Measurements from ENCODE around the gene ZNF202.
"Not testable (repeated sequence)": the region's sequence is repeated elsewhere in the genome, so short reads cannot be mapped to it uniquely, and the experiment has no call there.

ZNF202 gene

DNA sequence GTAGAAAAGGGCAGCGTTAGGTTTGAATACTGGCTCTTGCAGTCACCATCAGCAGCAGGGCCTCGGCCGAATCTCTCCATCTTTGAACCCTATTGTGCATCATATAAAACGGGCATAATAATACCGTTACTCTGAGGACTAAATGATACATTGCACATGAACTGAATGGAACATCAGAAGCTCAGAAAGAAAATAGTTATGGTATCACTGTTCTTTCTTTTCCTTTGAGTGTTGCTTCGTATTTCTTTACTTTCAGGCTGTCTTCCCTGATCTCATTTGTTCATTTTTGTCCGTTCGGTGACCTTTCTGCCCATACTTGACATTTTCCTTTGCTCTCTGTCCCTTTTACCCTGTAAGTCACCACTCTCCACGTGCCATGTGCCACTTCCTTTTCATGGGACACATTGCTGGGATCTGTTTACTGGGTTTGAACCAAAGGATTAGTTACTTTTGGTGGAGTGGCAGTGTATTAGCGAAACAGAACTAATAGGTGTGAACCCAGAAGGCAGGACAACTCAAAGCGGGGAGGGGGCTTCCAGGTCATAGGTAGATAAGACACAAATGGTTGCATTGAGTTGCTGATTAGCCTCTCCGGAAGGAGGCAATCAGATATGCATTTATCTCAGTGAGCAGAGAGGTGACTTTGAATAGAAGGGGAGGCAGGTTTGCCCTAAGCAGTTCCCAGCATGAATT, 717 bp upstream of the ZNF202 start:
- no peak for DNase-seq (ENCODE audit: low read depth in 2 of 2)

DNA sequence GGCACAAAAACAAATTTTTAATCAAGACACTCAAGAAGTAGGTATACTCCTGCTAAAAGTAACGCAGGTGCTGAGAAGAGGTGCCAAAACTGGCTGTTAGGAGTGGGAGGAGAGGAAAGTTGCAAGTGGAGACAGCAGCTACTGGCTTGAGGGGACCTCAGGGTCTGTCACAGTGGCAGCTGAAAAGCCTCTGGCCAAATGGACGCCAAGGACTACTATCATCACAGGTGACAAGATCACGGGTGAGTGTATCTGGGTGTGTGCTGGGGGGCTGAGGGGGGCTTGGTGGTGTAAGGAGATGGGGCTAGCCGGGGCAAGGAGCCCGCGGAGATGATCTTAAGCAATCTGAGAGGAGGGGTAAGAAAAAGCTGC, 687 bp downstream of the ZNF202 start:
- DNase-seq (ENCODE audit: low read depth in 2 of 2) = peak in 1 of 2 donors; percentile 3

DNA sequence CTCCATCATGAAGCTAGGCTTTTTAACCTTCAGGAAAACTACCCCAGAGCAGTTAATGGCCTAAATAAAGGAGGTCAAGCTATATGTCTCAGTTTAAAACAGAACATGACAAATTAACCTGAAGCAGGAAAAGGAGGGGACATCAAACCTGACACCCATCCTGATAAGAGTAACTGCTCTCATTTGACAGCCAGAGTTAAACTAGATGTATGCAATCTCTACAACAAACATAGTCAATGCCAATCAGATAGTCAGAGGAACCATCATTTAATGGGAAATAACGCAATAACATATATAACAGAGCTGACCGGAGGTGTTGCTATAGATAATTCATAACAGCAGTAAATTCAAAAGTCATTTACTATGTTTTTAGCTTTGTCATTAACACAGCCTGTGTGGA, 3.1 kb downstream of the ZNF202 start:
- DNase-seq (ENCODE audit: low read depth in 2 of 2) = no peak

DNA sequence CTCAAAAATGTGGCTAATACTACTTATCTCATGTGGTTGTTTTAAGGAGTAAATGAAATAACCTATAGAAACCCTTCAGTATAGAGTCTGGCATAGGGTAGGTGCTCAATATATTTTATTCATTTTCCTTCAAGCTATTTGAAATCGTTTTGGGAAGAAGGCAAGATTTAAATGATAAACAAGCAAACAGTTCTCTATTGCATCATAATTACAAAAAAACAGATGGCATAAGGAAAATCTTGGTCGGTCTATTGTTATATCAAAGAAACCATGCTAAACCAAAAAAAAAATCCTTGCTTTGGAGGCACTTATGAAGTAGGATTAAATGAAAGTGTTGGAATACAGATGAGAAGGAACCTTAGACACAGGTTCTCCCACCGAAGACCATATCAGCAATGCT, 4.7 kb downstream of the ZNF202 start:
- no peak for DNase-seq (ENCODE audit: low read depth in 2 of 2)

DNA sequence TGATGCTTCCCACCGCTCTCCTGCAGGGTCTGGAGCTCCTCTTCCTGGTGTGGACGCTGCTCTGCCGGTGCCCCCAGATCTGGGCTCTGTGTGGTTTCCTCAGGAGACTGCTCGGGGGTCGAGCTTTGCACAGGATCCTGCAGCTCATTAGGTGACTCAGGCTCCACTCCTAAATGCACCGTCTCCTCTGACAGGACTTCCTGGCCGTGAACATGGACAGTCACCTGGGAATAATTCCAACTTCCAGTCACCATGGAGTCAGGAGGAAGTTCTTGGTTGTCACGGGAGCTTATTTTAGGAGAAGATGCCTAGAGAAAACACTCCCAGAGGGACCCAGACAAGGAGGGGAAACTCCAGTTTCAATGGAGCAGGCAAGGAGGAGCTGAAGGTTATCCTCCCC, 11.9 kb downstream of the ZNF202 start:
- no peak for DNase-seq (ENCODE audit: low read depth in 2 of 2)

DNA sequence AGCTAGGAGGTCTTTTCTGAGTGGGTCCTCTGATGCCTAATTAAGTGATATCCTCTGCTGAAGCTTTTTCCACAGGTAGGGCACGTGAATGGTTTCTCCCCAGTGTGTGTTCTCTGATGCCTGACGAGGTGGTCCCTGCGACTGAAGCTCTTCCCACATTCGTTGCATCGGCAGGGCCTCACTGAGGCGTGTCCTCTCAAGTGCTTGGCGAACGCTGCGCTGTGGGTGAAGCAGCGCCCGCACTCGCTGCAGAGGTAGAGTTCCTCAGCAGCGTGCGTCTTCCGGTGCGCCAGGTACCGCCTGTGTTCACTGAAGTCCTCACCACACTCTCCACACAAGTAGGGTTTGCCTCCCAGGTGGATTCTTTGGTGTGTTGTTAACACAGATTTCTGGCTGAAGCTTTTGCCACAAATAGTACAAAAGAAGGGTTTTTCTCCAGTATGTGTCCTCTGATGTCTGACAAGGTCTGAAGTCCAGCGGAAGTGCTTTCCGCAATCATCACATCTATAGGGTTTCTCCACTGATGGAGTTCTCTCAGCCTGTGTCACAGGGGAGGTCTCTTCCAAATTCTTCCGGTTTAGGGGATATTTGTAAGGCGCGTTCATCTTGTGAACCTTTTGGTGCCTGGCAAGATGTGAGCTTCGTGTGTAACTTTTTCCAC, 15.3 kb downstream of the ZNF202 start:
- no peak for DNase-seq (ENCODE audit: low read depth in 2 of 2)

DNA sequence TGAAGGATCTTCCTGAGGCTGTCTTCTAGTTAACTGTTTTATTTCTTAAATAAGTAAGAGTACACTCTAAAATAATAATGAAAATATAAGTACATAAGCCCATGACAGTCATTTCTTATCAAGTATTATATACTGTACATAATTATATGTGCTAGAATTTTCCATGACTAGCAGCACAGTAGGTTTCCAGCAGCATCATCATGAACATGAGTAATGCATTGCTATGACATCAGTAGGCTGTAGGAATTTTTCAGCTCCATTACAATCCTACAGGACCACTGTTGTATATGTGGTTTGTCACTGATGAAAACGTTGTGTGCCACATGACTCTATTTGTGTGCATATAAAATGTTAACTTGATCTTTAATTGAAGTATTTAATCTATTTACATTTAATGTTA, 22.0 kb downstream of the ZNF202 start:
- no peak for DNase-seq (ENCODE audit: low read depth in 2 of 2)

DNA sequence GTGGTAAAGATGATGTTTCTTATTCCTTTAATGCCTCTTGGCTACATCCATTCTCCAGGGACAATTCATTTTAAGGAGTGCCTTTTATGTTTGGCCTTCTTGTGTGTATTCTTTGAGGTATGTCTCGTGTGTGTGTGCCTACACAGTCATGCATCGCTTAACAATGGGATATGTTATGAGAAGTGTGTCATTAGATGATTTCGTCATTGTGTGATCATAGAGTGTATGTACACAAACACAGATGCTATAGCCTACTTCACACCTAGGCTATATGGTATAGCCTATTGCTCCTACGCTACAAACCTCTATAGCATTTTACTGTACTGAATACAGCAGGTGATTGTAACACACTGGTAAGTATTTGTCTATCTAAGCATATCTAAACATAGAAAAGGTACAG, 23.0 kb downstream of the ZNF202 start:
- no peak for DNase-seq (ENCODE audit: low read depth in 2 of 2)

DNA sequence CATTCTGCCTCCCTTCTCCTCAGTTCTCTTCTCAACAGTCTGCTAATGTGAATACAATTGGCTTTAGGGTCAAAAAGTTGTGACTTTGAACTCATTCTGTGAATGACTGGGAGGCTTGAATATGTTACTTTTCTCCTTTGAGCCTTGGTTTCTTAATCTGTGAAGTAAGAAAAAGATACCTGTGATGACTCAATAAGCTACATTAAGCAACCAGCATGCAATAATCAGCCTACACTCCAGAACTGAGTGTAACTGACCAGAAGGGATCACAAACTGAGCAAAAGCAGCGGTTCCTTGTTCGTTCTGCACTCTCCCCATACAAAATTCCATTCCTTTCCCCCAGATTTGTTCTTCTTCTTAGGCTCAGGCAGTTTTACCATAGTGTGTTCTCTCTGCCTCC, 23.4 kb downstream of the ZNF202 start:
- no peak for DNase-seq (ENCODE audit: low read depth in 2 of 2)

DNA sequence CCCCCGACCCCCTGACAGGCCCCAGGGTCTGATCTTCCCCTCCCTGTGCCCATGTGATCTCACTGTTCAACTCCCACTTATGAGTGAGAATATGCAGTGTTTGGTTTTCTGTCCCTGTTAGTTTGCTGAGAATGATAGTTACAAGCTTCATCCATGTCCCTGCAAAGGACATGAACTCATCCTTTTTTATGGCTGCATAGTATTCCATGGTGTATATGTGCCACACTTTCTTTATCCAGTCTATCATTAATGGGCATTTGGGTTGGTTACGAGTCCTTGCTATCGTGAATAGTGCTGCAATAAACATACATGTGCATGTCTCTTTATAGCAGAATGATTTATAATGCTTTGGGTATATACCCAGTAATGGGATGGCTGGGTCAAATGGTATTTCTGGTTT, 28.8 kb downstream of the ZNF202 start:
- DNase-seq (ENCODE audit: low read depth in 2 of 2) = not testable (repeated sequence)

DNA sequence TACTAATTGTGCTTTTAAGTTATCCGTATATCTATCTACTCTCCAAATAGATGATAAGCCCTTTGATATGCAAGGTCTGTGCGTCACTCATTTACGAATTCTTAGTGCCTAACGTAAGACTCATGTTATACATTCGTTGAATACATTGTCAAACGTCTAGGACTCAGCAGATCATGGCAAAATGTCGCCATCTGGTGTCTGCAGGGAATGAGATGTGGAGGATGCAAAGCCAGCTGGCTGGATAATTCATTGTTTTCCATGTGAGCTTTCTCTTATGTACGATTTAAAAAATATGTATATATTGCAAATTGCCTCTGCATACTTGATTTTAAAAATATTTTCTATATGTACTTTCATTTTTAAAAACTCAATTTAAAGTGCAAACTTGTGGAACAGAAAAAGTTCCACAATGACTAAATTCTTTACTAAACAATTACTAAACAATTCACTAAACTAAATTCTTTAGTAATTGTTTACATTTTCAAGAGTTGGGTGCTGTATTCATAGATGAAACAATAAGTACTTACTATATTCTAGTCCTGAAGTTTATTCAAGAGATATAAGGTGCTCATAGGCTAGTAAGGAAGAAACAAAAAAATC, 33.8 kb downstream of the ZNF202 start:
- peak; percentile 27 to 35 for DNase-seq (ENCODE audit: low read depth in 2 of 2)

DNA sequence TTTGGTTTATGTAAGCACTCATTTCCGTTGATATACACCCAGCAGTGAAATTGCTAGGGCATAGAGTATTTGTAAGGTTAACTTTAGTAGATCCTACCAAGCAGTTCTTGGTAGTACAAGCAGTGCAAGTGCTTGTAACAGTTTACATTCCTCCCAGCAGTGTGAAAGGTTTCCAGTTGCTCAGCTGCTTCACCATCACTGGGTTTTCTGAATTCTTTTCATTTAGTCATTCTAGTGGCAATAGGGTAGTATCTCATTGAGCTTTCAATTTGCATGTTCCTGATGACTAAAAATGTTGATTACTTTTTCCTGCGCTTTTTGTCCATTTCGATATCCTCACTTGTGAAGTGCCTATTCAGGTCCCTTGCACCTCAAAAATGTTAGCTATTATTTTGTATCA, 34.3 kb downstream of the ZNF202 start:
- no peak for DNase-seq (ENCODE audit: low read depth in 2 of 2)

DNA sequence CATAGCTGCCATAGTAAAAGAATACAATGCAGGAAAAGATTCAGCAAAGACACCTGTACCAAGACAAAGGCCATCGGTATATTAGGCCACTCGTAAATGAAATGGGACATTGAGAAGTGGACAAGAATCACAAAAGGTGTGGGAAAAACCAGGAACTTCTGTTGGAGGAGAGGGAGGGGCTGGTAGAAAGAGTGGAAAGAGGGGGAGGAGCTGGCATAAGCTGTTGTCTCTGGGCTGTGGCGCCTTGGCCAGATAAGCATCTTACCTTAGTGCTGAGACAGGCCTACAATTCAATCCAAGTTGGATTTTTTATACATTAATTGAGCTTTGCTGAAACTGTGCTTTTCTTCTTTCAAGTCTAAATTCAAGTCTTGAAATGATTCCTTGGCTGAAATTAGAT, 37.1 kb downstream of the ZNF202 start:
- DNase-seq (ENCODE audit: low read depth in 2 of 2) = no peak

DNA sequence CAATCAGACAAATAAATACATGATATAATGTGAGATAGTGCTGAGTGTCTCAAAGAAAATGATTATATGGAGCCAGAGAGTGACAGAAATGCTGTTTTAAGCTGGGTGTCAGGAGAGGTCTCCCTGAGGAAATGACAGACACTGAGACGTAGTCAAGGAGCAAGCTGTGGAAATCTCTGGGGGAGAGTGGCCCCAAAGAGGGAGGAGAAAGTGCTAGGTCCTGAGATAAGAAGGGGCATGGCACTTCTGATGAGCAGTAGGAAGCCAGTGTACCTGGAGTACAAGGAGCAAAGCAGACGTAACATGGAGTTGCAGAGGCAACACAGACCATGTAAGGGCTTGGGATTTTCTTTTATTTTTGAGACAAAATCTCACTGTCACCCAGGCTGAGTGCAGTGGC, 38.8 kb downstream of the ZNF202 start:
- DNase-seq (ENCODE audit: low read depth in 2 of 2) = no peak

DNA sequence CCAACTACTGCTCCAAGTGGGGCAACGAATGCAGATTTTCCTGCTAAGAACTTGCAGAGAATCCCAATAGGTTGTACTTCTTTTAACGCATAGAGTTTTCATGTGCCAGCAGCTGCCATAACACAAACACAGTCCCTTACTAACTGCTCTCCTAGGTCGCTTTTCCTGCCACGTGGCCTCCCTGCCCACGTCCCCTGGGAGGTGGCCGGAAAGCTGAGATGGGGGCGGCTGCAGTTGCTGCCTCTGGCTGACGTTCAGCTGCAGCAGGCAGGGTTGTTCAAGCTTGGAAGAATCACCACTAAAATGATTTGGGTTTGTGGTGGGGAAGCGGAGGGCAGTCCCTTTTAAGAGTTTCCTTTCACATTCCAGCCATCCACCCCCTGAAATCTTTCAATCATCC, 39.3 kb downstream of the ZNF202 start:
- DNase-seq (ENCODE audit: low read depth in 2 of 2) = no peak

DNA sequence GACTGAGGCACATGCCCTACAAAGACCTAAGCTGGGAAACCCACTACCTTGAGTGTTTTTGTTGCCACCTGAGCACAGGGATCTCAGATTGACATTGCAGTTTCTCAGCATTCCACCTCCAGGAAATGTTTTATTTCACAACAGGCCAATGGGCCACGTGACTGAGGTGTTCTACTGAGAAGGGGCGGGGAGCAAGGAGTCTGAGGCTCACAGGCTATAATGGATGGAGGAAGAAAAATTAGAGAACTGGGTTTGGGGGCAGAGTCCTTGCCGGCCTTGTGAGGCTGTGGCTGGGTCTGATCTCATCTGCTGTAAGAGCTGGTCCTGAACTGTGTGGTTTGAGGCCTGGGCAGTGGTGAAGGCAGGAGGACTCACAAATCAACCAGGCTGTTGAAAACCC, 40.7 kb downstream of the ZNF202 start:
- DNase-seq (ENCODE audit: low read depth in 2 of 2) = no peak

DNA sequence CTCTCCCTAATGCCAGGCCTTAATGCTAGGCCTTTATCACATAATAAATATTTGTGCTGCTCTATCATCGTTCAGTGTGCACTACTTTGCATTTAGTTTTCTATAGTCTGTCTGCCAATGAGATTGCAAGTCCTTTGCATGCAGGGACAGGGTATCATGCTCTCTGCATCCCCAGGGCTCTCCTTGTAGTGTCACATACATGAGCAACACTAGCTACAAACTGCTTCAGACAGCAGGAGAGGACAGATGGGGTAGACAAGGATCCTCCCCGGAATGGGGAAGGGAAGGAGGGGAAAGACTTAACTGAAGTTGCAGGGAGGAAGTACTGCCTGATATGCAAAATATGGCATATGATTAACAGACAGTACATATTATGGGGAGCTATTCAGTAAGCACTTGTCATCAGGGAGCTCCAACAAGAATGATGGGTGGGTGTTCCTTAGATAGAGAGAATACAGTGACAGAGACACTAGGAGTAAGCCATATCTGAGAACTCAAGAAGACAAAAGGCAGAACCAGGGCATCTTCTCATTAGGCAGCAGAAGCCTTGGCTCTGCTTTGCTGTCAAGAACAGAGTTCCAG, 42.8 kb downstream of the ZNF202 start:
- DNase-seq (ENCODE audit: low read depth in 2 of 2) = no peak

DNA sequence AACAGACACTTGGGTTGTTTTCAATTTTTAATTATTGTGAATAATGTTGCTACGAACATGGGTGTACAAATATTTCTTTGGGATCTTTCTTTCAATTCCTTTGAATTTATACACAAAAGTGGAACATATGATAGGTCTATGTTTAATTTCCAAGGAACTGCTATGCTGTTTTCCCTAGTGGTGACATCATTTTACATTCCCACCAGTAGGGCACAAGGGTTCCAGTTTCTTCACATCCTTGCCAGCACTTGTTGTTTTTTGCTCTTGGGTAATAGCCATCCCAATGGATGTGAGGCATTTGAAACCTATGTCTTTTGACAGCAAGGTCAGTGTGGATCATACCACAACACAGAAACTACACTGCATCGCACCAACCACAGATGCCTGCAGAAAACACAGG, 45.3 kb downstream of the ZNF202 start:
- no peak for DNase-seq (ENCODE audit: low read depth in 2 of 2)

DNA sequence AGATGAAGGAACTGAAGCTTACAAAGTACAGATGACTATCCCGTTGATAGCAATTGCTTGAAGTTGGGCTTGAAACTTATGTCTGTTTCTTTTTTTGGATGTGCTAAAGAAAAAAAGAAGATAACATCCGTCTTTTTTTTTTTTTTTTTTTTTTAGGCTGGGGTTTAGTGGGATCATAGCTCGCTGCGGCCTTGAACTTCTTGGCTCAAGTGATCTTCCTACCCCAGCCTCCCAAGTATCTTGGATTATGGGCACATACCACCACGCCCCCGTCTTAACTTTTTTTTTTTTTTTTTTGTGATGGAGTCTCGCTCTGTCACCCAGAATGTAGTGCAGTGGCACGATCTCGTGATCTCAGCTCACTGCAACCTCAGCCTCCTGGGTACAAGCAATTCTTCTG, 46.2 kb downstream of the ZNF202 start:
- DNase-seq (ENCODE audit: low read depth in 2 of 2) = no peak

DNA sequence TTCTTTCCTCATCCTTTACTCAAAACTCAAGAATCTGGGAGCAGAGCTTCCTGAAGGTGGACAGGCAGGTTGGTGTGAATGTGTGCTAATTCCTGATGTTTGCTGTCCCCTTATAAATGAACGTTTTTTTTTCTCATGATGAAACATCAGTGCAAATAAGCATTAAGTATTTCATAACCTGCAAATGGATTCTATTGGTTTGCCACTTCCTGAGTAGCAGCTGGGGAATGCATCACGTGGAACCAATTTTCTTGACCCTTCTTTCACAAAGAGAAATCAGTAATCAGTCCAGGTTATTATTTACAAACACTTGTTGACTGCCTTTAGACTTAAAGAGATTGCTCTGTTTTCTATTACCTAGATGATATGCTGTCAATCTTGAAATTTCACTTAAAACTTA, 46.9 kb downstream of the ZNF202 start:
- DNase-seq (ENCODE audit: low read depth in 2 of 2) = no peak

DNA sequence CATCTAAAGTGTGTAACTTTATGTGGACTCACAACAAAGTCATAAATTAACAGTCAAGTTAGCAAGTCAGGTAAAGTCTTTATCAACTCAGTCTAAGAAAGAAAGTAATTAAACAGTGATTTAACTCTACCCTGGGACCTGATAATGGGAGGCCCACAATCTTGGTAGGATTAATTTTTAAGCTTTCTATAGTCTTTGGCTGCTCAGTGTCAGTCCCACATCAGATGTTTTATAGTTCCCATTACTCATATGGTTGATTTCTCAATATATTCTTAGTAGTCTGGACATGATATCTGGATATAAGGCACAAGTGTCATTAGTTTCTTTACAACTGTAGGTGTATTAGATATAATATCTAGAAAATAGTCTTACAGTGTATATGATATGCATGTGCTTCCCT, 48.5 kb downstream of the ZNF202 start:
- DNase-seq (ENCODE audit: low read depth in 2 of 2) = no peak

DNA sequence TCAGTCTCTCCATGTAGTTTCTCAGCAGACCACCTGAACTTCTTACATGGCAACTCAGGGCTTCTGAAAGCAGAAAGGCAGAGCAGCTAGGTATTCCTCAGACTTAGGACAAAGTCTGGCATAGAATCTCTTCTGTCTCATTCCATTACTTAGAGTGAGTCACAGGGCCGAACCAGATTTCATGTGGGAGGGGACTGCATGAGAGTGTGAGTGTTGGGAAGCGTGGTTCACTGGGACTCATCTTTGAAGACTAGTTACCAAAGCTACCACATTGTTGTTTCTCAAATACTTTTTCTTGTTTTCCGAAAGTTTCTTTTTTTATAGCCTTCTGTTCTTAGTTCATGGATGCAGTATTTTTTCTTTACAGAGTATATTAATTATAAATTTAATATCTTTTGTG, 51.0 kb downstream of the ZNF202 start:
- DNase-seq (ENCODE audit: low read depth in 2 of 2) = no peak

DNA sequence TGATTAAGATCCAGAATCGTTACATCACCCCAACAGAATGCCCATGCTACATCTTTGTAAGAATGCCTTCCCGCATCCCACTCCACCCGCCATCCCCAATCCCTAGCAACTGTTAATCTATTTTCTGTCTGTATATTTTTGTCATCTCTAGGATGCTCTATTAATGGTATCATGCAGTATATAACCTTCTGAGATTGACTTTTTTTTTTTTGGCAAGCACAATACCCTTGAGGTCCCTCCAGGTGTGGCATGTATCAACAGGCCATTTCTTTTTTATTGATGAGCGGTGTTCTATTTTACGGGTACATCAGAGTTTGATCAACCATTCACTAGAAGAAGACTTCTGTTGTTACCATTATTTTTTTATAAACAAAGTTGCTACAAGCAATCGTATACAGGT, 56.9 kb downstream of the ZNF202 start:
- no peak for DNase-seq (ENCODE audit: low read depth in 2 of 2)

All from stimulated activated CD4-positive, alpha-beta T cell treated with anti-CD3 and anti-CD28 coated beads, Interleukin-1b, Interleukin-23, amount 100 ng/mL, for 4 hours (primary cell).